ENCODE data around the gene PTPRN2. TPM values are rescaled to one million over a fixed set of nuclear protein-coding genes. Genes with fewer than 3 reads are reported as not detected.
"Not testable (repeated sequence)": the region's sequence is repeated elsewhere in the genome, so short reads cannot be mapped to it uniquely, and the experiment has no call there.

PTPRN2 gene
- total and polyA plus RNA-seq, 2 of the 13 experiments (the other 11 are each of a cell fraction or from before 2014, with no cell fraction given), result 2.5 to 24.2 TPM

GRCh38 chr7:157735826-157736225, 851.8 kb downstream of the PTPRN2 start (continued):
- TF ChIP-seq NR3C1 (CRISPR knock-in tag; IDR thresholded peaks at IDR 0.05), result no peak

GRCh38 chr7:157734676-157735640, 852.7 kb downstream of the PTPRN2 start:
- CTCF ChIA-PET (ENCODE audit: low intra/inter-chr PET ratio, low total read pairs), result no interaction called here
- FAIRE-seq, result no peak

GRCh38 chr7:157733760-157734395, 853.7 kb downstream of the PTPRN2 start:
- H3K4me1 ChIP-seq (ENCODE audit: insufficient read depth, low read length); BruUV-seq (replicated peaks); CTCF ChIA-PET (ENCODE audit: low intra/inter-chr PET ratio, low total read pairs); H3K4me2 ChIP-seq (ENCODE audit: low read depth, low read length); POLR2A ChIA-PET; H2AFZ ChIP-seq (ENCODE audit: low read length); H3K9ac ChIP-seq (ENCODE audit: insufficient read depth, low read depth, low read length); intact Hi-C loops (cut with micrococcal nuclease; ENCODE audit: unreplicated experiment); DNase-seq (ENCODE audit: low spot score); ATAC-seq; H3K4me3 ChIP-seq (replicated peaks in 1 of 3; ENCODE audit: insufficient read depth in 1 of 3, low read depth in 2 of 3, low read length in 3 of 3); H3K79me2 ChIP-seq (ENCODE audit: insufficient read depth, low read length); H3K27ac ChIP-seq (ENCODE audit: extremely low read length, insufficient read depth, low read length); in situ Hi-C loops (cut with HindIII; ENCODE audit: extremely low pct_ligation_motif_present, low pct_unique_long_range_greater_than_20kb); H3K9me3 ChIP-seq (ENCODE audit: low read length); H3K36me3 ChIP-seq (replicated peaks in 1 of 2; ENCODE audit: control insufficient read depth in 1 of 2, insufficient read depth in 2 of 2, low read length in 2 of 2); FAIRE-seq: not testable (repeated sequence)
- peaks cover 8 to 44% of the 10 kb centered on the region in 2 experiments; a peak in 4 of 5 replicates for H3K27me3 ChIP-seq (ENCODE audit: control insufficient read depth in 1 of 2, insufficient read depth in 2 of 2, low read length in 2 of 2)
- 75% methylated on average over 33 of the region's 33 CpGs for WGBS (ENCODE audit: low lambda C conversion rate)
- peaks cover 15% of the 10 kb centered on the region; the same call in 1 of the 2 replicates for H4K20me1 ChIP-seq (ENCODE audit: insufficient read depth, low read length)

More at GRCh38 chr7:157734676-157735640, 852.7 kb downstream of the PTPRN2 start:
- BruUV-seq (replicated peaks), result no TSS peak
- POLR2A ChIA-PET, result no interaction called here
- no peak overlapping the region for H2AFZ ChIP-seq (ENCODE audit: low read length)
- no peak overlapping the region for H3K4me2 ChIP-seq (ENCODE audit: low read depth, low read length)
- H3K79me2 ChIP-seq (ENCODE audit: insufficient read depth, low read length), result no peaks in the 10 kb centered on the region
- no peaks in the 10 kb centered on the region for H3K4me1 ChIP-seq (ENCODE audit: insufficient read depth, low read length)
- H3K36me3 ChIP-seq (replicated peaks in 1 of 2; ENCODE audit: control insufficient read depth in 1 of 2, insufficient read depth in 2 of 2, low read length in 2 of 2), result no peaks in the 10 kb centered on the region
- DNase-seq (ENCODE audit: low spot score), result no peak
- peaks cover 13% of the 10 kb centered on the region; the same call in 1 of the 2 replicates for H4K20me1 ChIP-seq (ENCODE audit: insufficient read depth, low read length)
- TF ChIP-seq YEATS2 (CRISPR knock-in tag; IDR thresholded peaks at IDR 0.05; ENCODE audit: borderline replicate concordance) (no peak), ELF1 (CRISPR knock-in tag; IDR thresholded peaks at IDR 0.05) (no peak), RXRB (CRISPR knock-in tag; IDR thresholded peaks at IDR 0.05; ENCODE audit: borderline replicate concordance) (no peak), ZNF263 (CRISPR knock-in tag; IDR thresholded peaks at IDR 0.05) (no peak), RARG (CRISPR knock-in tag; IDR thresholded peaks at IDR 0.05; ENCODE audit: low read depth) (no peak), TAF15 (IDR thresholded peaks at IDR 0.05; ENCODE audit: low read depth, low read length, poor library complexity, severe bottlenecking) (no peak), ZNF530 (CRISPR knock-in tag; IDR thresholded peaks at IDR 0.05; ENCODE audit: low read depth) (no peak), ZNF607 (CRISPR knock-in tag; IDR thresholded peaks at IDR 0.05; ENCODE audit: borderline replicate concordance) (no peak), ZNF660 (CRISPR knock-in tag; IDR thresholded peaks at IDR 0.05; ENCODE audit: borderline replicate concordance, low read depth) (no peak), ZFP90 (CRISPR knock-in tag; IDR thresholded peaks at IDR 0.05; ENCODE audit: borderline replicate concordance) (no peak), ZFP36L1 (CRISPR knock-in tag; IDR thresholded peaks at IDR 0.05) (no peak), ZNF501 (CRISPR knock-in tag; IDR thresholded peaks at IDR 0.05) (no peak), ZFP1 (CRISPR knock-in tag; IDR thresholded peaks at IDR 0.05) (no peak), EZH2 (conservative IDR thresholded peaks at IDR 0.05; ENCODE audit: low read depth, low read length) (no peak), ZNF546 (CRISPR knock-in tag; conservative IDR thresholded peaks at IDR 0.05) (no peak), ZFP36 (IDR thresholded peaks at IDR 0.05; ENCODE audit: borderline replicate concordance, low read depth, low read length, partially characterized antibody) (no peak), GTF3A (CRISPR knock-in tag; conservative IDR thresholded peaks at IDR 0.05) (no peak), ZNF235 (CRISPR knock-in tag; IDR thresholded peaks at IDR 0.05; ENCODE audit: borderline replicate concordance) (no peak), CHD4 (IDR thresholded peaks at IDR 0.05; ENCODE audit: borderline replicate concordance, low read length) (no peak)
- H3K4me3 ChIP-seq (replicated peaks in 1 of 3; ENCODE audit: insufficient read depth in 1 of 3, low read depth in 2 of 3, low read length in 3 of 3), result no peak overlapping the region
- in situ Hi-C loops (cut with HindIII; ENCODE audit: extremely low pct_ligation_motif_present, low pct_unique_long_range_greater_than_20kb), result no loop called here
- no peak overlapping the region for H3K27ac ChIP-seq (ENCODE audit: extremely low read length, insufficient read depth, low read length)
- WGBS (ENCODE audit: low lambda C conversion rate), result 53% methylated on average over 12 of the region's 28 CpGs
- no peaks in the 10 kb centered on the region for H3K9me3 ChIP-seq (ENCODE audit: low read length)
- intact Hi-C loops (cut with micrococcal nuclease; ENCODE audit: unreplicated experiment), result no loop called here
- H3K27me3 ChIP-seq (ENCODE audit: control insufficient read depth in 1 of 2, insufficient read depth in 2 of 2, low read length in 2 of 2), result peaks cover 8 to 44% of the 10 kb centered on the region in 2 experiments; a peak in 4 of 5 replicates
- no peak overlapping the region for H3K9ac ChIP-seq (ENCODE audit: insufficient read depth, low read depth, low read length)
- no peak for ATAC-seq
